Amniotic epithelial cell (primary cell): ENCODE results near the gene KCNJ8.
"Not testable (repeated sequence)": the region's sequence is repeated elsewhere in the genome, so short reads cannot be mapped to it uniquely, and the experiment has no call there.

ENCODE experiments used
- DNase-seq: peaks from one replicate; pipeline ENCODE4 v3.0.0-alpha.2; 2010; ENCODE audit warnings: low read depth

The KCNJ8 gene

GRCh38 chr12:21774358-21775132, at the start of gene KCNJ8:
TSS of gene KCNJ8 (minus strand) at chr12:21774706. CDS start at chr12:21773616, 1,090 bp downstream.
- DNase-seq: peak; percentile 23

GRCh38 chr12:21823581-21823980, 49.1 kb upstream of the KCNJ8 start:
- DNase-seq: no peak

GRCh38 chr12:21819678-21820077, 45.2 kb upstream of the KCNJ8 start:
- DNase-seq: no peak

- no peak for DNase-seq
Observed at GRCh38 chr12:21819236-21819635, 44.7 kb upstream of the KCNJ8 start.

GRCh38 chr12:21818627-21819026, 44.1 kb upstream of the KCNJ8 start:
- DNase-seq: no peak

- no peak for DNase-seq
Observed at GRCh38 chr12:21815306-21816062, 41.0 kb upstream of the KCNJ8 start.

GRCh38 chr12:21814814-21815213, 40.3 kb upstream of the KCNJ8 start:
- no peak for DNase-seq

- DNase-seq: no peak
Observed at GRCh38 chr12:21814327-21814726, 39.8 kb upstream of the KCNJ8 start.

- DNase-seq: no peak
Observed at GRCh38 chr12:21813751-21814150, 39.2 kb upstream of the KCNJ8 start.

- no peak for DNase-seq
Observed at GRCh38 chr12:21813125-21813524, 38.6 kb upstream of the KCNJ8 start.

GRCh38 chr12:21812340-21812739, 37.8 kb upstream of the KCNJ8 start:
- DNase-seq: not testable (repeated sequence)

GRCh38 chr12:21809100-21809499, 34.6 kb upstream of the KCNJ8 start:
- DNase-seq: no peak

GRCh38 chr12:21806255-21806654, 31.7 kb upstream of the KCNJ8 start:
- DNase-seq: no peak

GRCh38 chr12:21801522-21802288, 27.2 kb upstream of the KCNJ8 start:
- DNase-seq: no peak

GRCh38 chr12:21800011-21800410, 25.5 kb upstream of the KCNJ8 start:
- no peak for DNase-seq

GRCh38 chr12:21797539-21797938, 23.0 kb upstream of the KCNJ8 start:
- no peak for DNase-seq

- no peak for DNase-seq
Observed at GRCh38 chr12:21795648-21796328, 21.3 kb upstream of the KCNJ8 start.

GRCh38 chr12:21794807-21795595, 20.5 kb upstream of the KCNJ8 start:
- not testable (repeated sequence) for DNase-seq

GRCh38 chr12:21789687-21790086, 15.2 kb upstream of the KCNJ8 start:
- DNase-seq: not testable (repeated sequence)

GRCh38 chr12:21788089-21788983, 13.8 kb upstream of the KCNJ8 start:
- DNase-seq: no peak
